NCI-H2196 (cell line): ENCODE data around the gene ERC2.

Experiments
- DNase-seq: peaks from one replicate; lab custom pipeline; 2025; ENCODE audit not compliant: unreplicated experiment; lab: John Stamatoyannopoulos, UW

Gene ERC2

GRCh38 chr3:56193519-56193918 lies 274.7 kb downstream of the ERC2 start:
- DNase-seq, result no peak

GRCh38 chr3:56192001-56192400 lies 276.3 kb downstream of the ERC2 start:
- no peak for DNase-seq

- no peak for DNase-seq
These were observed 277.4 kb downstream of the ERC2 start for GRCh38 chr3:56190771-56191305.

DNA sequence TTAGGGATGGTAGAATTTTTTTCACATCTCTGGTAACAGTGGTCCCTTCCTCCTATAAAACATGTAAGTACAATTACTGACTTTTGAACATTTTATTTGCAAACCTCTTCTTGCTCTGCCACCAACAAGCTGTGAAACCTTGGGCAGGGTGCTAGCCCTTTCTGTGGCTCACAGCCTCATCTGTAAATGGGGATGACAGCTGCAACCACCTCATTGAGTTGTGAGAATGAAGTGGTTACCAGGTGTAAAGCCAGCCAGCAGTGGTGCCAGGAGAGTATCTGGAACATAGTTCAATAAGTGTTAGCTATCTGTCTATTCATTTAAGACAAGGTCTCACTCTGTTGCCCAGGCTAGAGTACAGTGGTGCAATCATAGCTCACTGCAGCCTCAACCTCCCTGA lies 278.1 kb downstream of the ERC2 start:
- DNase-seq, result no peak

DNA sequence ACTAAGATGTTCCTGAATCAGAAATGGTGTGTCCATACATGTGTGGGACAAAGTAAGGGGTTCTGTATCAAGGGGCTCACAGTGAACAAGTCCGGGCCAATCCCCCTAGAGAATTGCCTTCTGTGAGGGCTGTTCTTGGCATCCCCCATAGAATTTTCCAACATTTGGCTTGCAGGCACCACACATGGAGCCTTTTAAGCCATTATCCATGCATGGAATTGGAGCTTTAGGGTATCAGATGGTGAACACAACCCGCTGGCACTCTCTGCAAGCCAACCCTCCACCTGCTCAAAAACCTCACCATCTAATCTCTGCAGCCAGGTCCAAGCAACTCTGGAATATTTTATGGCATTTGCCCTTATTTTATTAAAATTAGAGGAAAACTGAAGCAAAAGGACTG lies 278.7 kb downstream of the ERC2 start:
- DNase-seq, result no peak

GRCh38 chr3:56188201-56188600 lies 280.1 kb downstream of the ERC2 start:
- no peak for DNase-seq

DNA sequence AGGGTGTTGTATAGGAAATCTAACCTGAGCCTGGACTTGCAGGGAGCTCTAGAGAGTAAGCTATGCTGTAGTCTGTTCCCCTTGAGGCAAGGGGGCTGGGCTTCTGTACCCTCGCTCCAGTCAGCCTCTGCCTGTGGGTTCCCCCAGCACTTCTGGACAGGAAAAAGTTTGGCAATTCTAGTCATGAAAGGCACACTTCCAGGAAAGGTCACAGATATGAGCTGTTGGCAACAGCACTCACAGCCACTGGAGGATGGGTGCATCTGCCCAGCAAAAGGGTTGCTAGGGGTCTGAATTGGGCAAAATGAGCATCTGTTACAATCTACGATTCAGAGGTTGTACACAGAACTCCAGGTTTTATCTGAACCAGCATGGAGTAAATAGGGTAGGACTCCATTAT lies 281.2 kb downstream of the ERC2 start:
- DNase-seq, result no peak

DNA sequence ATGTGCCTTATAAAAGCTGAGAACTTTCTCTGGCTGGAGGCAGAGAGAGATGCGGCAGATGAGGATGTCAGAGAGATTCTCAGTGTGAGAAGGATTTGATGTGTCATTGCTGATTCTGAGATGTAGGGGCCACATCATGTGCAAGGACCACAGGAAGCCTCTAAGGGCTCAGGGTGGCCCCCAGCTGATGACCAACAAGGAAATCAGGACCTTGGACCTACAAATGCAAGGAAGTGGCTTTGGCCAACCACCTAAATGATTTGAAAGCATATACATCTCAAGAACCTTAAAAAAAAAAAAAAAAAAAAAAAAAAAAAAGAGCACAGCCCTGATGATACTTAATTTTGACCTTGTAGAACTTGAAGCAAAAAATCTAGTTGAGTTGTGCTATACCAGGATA lies 282.4 kb downstream of the ERC2 start:
- DNase-seq, result no peak

DNA sequence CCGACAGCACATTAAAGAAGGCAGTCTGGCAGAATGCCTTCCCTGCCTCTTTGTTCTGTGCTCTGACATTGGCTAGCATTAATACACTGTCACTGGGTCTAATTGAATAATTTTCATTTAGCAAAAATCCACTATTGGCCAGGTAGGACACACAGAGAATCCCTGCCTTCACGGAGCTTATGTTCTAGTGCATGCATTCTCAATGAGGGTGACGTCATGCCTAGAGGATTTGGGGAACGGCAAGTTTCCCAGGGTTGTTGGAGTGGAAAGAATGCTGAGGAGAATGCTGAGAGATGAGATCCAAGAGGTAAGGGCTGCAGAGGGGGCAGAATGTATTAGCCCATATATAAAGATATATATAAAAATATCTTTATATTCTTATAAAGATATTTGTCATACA lies 284.7 kb downstream of the ERC2 start:
- no peak for DNase-seq

GRCh38 chr3:56180433-56180832 lies 287.8 kb downstream of the ERC2 start:
- no peak for DNase-seq

DNA sequence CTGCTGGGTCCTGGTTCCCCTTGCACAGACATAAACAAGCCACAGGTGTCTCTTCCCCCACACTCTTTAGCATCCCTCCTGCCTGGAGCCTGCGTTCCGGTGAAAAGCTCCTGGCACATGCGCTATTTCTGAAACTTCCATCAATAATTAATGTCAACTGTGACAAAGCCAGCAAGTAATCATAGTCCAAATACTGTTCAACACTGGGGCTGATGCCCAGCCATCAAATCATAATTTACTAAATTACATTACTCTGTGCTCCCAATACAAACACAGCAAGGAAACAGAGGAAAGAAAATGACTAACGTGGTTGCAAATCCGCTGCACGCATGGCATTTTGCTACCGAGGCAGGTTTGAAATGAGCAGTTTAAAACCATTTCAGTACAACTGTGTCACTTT lies 294.7 kb downstream of the ERC2 start:
- DNase-seq, result no peak

DNA sequence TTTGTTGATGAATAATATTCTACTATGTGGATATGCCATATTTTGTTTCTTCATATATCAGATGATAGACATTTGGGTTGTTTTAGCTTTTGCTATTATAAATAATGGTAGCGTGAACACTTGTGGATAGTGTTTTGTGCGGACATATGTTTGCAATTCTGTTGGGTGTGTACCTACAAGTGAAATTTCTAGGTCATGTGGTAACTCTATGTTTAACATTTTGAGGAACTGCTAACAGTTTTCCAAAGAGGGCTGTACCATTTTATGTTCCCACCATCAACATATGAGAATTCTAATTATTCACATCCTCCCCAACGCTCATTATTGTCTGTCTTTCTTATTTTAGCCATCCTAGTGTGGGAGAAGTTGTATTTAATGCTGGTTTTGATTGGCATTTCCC lies 303.8 kb downstream of the ERC2 start:
- no peak for DNase-seq

- no peak for DNase-seq
These were observed 310.4 kb downstream of the ERC2 start for GRCh38 chr3:56157693-56158362.

- no peak for DNase-seq
These were observed 314.0 kb downstream of the ERC2 start for GRCh38 chr3:56154297-56154696.

DNA sequence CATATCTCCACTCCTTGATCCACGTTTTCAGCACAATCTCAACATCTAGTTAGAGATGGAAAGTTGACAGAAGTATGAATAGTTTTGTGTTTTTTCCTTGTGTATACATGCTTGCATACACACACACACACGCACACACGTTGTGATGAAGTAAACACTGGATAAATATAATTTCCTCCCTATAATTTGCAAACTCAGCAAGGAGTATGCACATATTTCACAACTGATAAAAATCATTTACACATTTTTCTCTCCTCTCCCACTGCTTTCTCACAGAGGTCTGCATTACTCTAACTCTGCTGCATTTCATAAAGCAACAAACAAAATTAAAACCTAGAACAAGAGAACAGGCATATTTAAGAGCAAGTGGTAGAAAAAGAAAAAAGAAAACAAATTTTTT lies 320.9 kb downstream of the ERC2 start:
- DNase-seq, result no peak

DNA sequence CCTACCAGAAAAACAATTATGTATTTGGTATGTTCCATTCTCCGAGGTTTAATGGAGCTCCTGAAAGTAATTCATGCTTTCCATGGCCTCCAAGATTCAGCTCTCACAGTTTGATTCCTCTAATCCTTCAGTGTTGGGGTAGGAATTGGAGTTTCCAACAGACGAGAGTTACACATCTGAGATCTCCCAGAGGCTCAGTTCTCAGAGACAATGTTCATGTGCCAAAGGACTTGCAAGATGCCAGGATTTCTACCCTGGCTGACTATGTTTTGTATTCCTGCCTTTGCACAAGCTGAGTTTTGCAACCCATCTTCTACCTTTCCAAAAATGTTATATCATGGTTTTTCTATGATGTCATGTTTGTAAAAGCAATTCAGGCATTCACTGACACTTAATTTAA lies 322.9 kb downstream of the ERC2 start:
- no peak for DNase-seq

DNA sequence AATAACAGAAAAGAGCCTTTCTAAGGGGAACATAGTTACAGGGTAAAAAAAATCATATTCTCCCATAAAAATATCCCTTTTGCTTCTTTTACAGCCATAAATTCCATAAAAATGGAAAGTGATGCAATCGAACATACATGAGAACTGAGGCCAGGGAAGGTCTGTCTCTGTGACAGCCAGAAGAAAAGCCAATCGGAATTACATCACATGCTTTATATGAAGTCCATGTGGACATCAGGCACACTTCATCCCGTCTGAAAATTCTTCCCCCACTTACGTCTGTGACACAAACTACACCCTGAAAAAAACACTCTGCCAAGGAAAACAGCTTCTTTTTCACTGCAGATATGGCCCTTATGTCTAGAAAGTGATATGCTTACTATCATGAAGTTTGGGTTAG lies 323.5 kb downstream of the ERC2 start:
- DNase-seq, result no peak

DNA sequence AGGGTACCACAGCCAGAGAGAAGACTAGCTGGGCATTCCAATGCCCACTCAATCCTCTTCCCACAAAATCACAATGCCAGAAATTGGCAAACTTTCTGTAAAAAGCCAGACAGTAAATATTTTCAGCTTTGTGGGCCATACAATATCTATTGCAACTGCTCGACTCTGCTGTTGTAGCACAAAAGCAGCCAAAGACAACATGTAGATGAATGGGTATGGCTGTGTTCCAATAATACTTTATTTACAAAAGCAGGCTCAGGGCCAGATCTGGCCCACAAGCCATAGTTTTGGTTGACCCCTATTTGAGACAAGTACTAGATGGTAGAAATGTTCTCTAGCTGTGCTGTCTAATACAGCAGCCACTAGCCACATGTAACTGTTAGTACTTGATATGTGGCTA lies 330.9 kb downstream of the ERC2 start:
- peak; percentile 36 for DNase-seq

DNA sequence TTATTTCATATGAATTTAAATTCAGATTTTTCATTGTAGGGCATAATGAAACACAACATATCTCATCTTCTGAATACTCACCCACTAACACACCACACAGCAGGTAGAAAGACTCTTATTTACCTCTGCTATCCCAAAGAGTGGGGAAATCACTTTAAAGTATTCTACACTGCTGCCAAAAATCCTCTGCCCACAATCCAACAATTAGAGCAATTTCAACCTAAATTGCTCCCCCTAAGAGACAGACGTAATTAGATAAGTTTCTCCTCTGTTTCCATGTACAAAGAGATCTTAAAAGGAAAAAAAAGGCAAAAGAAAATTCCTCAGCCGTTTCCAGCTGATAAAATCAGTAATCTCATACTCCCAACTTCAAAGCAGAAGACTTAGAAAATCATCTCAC lies 331.8 kb downstream of the ERC2 start:
- DNase-seq, result no peak

DNA sequence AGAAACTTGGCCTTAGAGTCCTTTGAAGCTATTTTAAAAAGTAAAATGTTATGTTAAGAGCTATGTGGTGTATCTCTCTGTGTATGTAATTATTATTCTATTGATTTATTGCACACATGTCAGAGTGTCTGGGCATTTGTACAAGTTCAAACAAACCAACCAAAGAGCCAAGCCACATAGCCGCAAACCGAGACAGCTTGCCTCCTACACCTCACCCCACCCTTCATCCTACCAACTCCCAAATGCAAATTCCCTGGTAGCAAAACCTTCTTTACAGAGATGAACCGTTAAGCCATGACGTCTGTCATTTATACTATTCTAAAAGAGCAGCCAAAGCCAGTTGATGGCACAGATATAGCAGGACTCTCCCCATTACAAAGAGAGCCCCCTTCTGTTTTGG lies 332.3 kb downstream of the ERC2 start:
- DNase-seq, result no peak

DNA sequence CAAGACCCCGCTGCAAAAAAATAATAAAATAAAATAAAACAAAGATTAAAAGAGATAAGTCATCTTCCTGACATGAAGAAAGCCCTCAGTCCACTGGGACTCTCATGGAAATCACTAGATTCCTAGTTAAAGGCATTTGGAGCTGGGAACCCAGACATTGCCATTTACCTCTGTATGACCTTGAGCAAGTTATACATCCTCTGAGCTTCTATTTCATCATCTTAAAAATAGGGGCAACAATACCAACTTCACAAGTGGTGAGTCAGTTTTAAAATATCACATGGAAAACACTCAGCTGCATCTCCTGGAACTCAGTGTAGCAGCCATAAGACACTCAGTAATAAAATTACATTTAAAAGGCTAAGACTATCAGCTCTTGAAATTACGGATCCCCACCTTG lies 334.8 kb downstream of the ERC2 start:
- no peak for DNase-seq

DNA sequence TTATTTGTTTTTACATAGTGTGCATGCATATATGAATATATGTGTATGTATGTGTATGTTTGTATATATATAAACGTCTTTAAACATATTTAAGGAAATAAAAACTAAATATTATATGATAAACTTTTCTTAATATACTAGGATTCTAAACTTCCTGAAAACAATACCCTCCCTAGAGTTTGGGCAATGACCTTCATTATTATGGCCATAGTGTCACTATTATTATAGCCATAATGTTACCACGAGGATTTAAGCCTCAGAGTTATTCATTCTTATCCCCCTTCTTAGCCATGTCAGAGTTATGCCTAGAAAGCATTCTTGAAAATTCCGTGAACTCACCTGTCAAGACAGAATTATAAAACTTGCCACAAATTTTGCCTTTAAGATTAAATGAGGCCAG lies 335.5 kb downstream of the ERC2 start:
- DNase-seq, result no peak

GRCh38 chr3:56131974-56132590 lies 336.2 kb downstream of the ERC2 start:
- DNase-seq, result no peak
